ENCODE data around the gene UAP1L1.

GRCh38 chr9:137076636-137077009, 694 bp upstream of the UAP1L1 start:
- TF ChIP-seq CTCF (IDR thresholded peaks at IDR 0.05) (no peak), POLR2A (IDR thresholded peaks at IDR 0.05) (no peak)
